ENCODE data around the gene REG3G.
"Not testable (repeated sequence)": the region's sequence is repeated elsewhere in the genome, so short reads cannot be mapped to it uniquely, and the experiment has no call there.

Gene REG3G

GRCh38 chr2:79016342-79016741, 9.2 kb upstream of the REG3G start:
- no peak for DNase-seq
- intact Hi-C loops (cut with DNase I; ENCODE audit: low total_unique reads) = no loop called here
- no peaks in the 10 kb centered on the region for H3K4me1 ChIP-seq
- H3K27ac ChIP-seq = no peak overlapping the region
- no peaks in the 10 kb centered on the region for H3K9me3 ChIP-seq
- H3K36me3 ChIP-seq = no peaks in the 10 kb centered on the region
- no peak for TF ChIP-seq CTCF (IDR thresholded peaks at IDR 0.05)
- no peak overlapping the region for H3K4me3 ChIP-seq
- no peaks in the 10 kb centered on the region for H3K27me3 ChIP-seq

- no peak overlapping the region for H3K27ac ChIP-seq
- intact Hi-C loops (cut with DNase I; ENCODE audit: low total_unique reads) = no loop called here
- H3K9me3 ChIP-seq = no peaks in the 10 kb centered on the region
- no peaks in the 10 kb centered on the region for H3K36me3 ChIP-seq
- DNase-seq = no peak
- no peak overlapping the region for H3K4me3 ChIP-seq
- TF ChIP-seq CTCF (IDR thresholded peaks at IDR 0.05) = no peak
- no peaks in the 10 kb centered on the region for H3K4me1 ChIP-seq
- H3K27me3 ChIP-seq = no peaks in the 10 kb centered on the region
These were observed 559 bp downstream of the REG3G start for GRCh38 chr2:79026061-79026460.

GRCh38 chr2:79039944-79040343, 14.4 kb downstream of the REG3G start:
- H3K27ac ChIP-seq = no peak overlapping the region
- H3K4me1 ChIP-seq = no peaks in the 10 kb centered on the region
- intact Hi-C loops (cut with DNase I; ENCODE audit: low total_unique reads) = no loop called here
- TF ChIP-seq CTCF (IDR thresholded peaks at IDR 0.05) = no peak
- H3K4me3 ChIP-seq = no peak overlapping the region
- H3K9me3 ChIP-seq = no peaks in the 10 kb centered on the region
- H3K36me3 ChIP-seq = no peaks in the 10 kb centered on the region
- DNase-seq = no peak
- no peaks in the 10 kb centered on the region for H3K27me3 ChIP-seq

GRCh38 chr2:79041032-79041448, 15.5 kb downstream of the REG3G start:
- Histone ChIP-seq H3K9me3 (no peaks in the 10 kb centered on the region), H3K36me3 (no peaks in the 10 kb centered on the region), H3K4me1 (no peaks in the 10 kb centered on the region), H3K27ac (no peak overlapping the region), H3K4me3 (no peak overlapping the region), H3K27me3 (no peaks in the 10 kb centered on the region)
- intact Hi-C loops (cut with DNase I; ENCODE audit: low total_unique reads) = no loop called here
- no peak for DNase-seq
- TF ChIP-seq CTCF (IDR thresholded peaks at IDR 0.05) = no peak

GRCh38 chr2:79053486-79053885, 28.0 kb downstream of the REG3G start:
- H3K4me1 ChIP-seq; DNase-seq; intact Hi-C loops (cut with DNase I; ENCODE audit: low total_unique reads); H3K36me3 ChIP-seq; H3K27ac ChIP-seq; H3K4me3 ChIP-seq; H3K27me3 ChIP-seq; H3K9me3 ChIP-seq: not testable (repeated sequence)

- DNase-seq; H3K36me3 ChIP-seq; H3K4me3 ChIP-seq; H3K27ac ChIP-seq; intact Hi-C loops (cut with DNase I; ENCODE audit: low total_unique reads); H3K9me3 ChIP-seq; H3K27me3 ChIP-seq; H3K4me1 ChIP-seq: not testable (repeated sequence)
These were observed 29.3 kb downstream of the REG3G start for GRCh38 chr2:79054769-79055168.

GRCh38 chr2:79065201-79065600, 39.7 kb downstream of the REG3G start:
- no peak overlapping the region for H3K27ac ChIP-seq
- no peak for TF ChIP-seq CTCF (IDR thresholded peaks at IDR 0.05)

More at GRCh38 chr2:79065201-79065600, 39.7 kb downstream of the REG3G start:
- Histone ChIP-seq H3K4me1 (no peaks in the 10 kb centered on the region), H3K36me3 (no peaks in the 10 kb centered on the region), H3K27me3 (no peaks in the 10 kb centered on the region), H3K4me3 (no peak overlapping the region), H3K9me3 (no peaks in the 10 kb centered on the region)
- intact Hi-C loops (cut with DNase I; ENCODE audit: low total_unique reads) = no loop called here
- DNase-seq = no peak

Measured in tibial artery (tissue), 4 donors.